ENCODE measurements around the gene RAPSN.

DNA sequence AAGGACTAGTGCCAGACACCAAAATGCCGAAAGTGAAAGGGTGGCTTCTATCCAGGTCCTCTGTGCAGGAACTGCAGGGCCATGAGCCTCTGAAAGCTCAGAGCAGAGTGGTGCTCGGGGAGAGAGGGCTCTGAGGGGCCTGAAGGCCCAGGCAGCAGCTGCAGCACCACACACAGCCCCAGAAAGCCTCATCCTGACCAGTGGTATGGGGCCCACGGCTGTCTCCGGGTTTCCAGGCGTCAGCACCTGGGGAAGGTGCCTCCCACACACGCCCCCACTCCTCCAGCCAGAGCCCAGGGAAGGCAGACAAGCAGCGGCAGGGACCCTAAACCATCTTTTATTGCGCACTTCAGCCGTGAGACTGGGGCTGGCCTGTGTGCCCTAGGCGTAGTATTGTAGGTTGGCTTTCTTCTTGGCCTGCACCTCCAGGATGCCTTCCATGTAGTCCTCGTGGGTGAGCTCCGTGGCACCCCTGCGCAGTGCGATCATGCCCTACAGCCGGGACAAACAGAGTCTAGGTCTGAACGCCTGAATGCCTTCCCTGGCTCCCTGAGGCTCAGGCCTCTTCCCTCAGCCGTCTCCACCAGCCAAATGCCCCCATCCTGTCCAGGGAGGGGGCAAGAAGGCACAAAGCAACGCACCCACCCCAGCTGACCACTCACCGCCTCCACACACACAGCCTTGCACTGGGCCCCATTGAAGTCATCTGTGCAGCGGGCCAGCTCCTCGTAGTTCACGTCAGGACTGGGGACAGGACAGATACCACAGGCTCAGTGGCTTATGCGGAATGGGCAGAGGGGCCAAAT lies 30.3 kb downstream of the RAPSN start:
- TF ChIP-seq POLR2A (IDR thresholded peaks at IDR 0.05): no peak
- TF ChIP-seq, protein P1, sequence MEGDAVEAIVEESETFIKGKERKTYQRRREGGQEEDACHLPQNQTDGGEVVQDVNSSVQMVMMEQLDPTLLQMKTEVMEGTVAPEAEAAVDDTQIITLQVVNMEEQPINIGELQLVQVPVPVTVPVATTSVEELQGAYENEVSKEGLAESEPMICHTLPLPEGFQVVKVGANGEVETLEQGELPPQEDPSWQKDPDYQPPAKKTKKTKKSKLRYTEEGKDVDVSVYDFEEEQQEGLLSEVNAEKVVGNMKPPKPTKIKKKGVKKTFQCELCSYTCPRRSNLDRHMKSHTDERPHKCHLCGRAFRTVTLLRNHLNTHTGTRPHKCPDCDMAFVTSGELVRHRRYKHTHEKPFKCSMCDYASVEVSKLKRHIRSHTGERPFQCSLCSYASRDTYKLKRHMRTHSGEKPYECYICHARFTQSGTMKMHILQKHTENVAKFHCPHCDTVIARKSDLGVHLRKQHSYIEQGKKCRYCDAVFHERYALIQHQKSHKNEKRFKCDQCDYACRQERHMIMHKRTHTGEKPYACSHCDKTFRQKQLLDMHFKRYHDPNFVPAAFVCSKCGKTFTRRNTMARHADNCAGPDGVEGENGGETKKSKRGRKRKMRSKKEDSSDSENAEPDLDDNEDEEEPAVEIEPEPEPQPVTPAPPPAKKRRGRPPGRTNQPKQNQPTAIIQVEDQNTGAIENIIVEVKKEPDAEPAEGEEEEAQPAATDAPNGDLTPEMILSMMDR (IDR thresholded peaks at IDR 0.05): no peak

Data from body of pancreas (tissue), 4 donors.